A673 (cell line): ENCODE data around the gene SMURF1. TPM values are rescaled to one million over a fixed set of nuclear protein-coding genes. Genes with fewer than 3 reads are reported as not detected.

Experiments
- BruUV-seq: library from RNA; stranded (reverse); fragments of 400-500 nt; replicated peaks from 2 replicates; lab custom pipeline; 2021; lab: Mats Ljungman, UMichigan
- CTCF ChIA-PET: fragments of 300-600 bp; sonication (Branson Sonifier 250); formaldehyde crosslinking; loops from one replicate; lab custom pipeline; 2022; ENCODE audit warnings: antibody characterized with exemption; lab: Charles Lee
- POLR2A ChIA-PET: fragments of 300-600 bp; sonication (Branson Sonifier 250); formaldehyde crosslinking; loops from one replicate; lab custom pipeline; 2022; ENCODE audit warnings: antibody characterized with exemption; ENCODE audit not compliant: low non-redundant PET; lab: Charles Lee
- DNase-seq: peaks from one replicate; pipeline ENCODE4 v3.0.0-alpha.2; 2015; ENCODE audit warnings: low spot score
- H3K27ac ChIP-seq: fragments of 200-600 bp; sonication (generic); 2 replicates; pipeline ENCODE4 v1.5.1; 2016; ENCODE audit warnings: mixed run types, low read depth, mild to moderate bottlenecking, mixed read lengths, antibody characterized with exemption, low read length; ENCODE audit not compliant: poor library complexity, severe bottlenecking
- H3K27me3 ChIP-seq: fragments of 200-600 bp; sonication (generic); replicated peaks from 2 replicates; pipeline ENCODE4 v1.6.1; 2017; ENCODE audit warnings: mixed run types, low read depth, mild to moderate bottlenecking, mixed read lengths, antibody characterized with exemption, low read length; ENCODE audit not compliant: insufficient read depth, poor library complexity
- H3K36me3 ChIP-seq: fragments of 200-600 bp; sonication (generic); 2 replicates; pipeline ENCODE4 v1.6.1; 2016; ENCODE audit warnings: mixed run types, mild to moderate bottlenecking, mixed read lengths, antibody characterized with exemption, low read length; ENCODE audit not compliant: insufficient read depth, poor library complexity, severe bottlenecking
- H3K4me1 ChIP-seq: fragments of 200-600 bp; sonication (generic); 2 replicates; pipeline ENCODE4 v1.6.1; 2017; ENCODE audit warnings: mixed run types, mild to moderate bottlenecking, mixed read lengths, antibody characterized with exemption, low read length; ENCODE audit not compliant: insufficient read depth, poor library complexity, severe bottlenecking
- H3K4me3 ChIP-seq: fragments of 200-600 bp; sonication (generic); 2 replicates; pipeline ENCODE4 v1.5.1; 2016; ENCODE audit warnings: low read depth, mixed run types, mild to moderate bottlenecking, mixed read lengths, low read length; ENCODE audit not compliant: poor library complexity, severe bottlenecking
- H3K9me3 ChIP-seq: fragments of 200-600 bp; sonication (generic); 2 replicates; pipeline ENCODE4 v1.6.1; 2016; ENCODE audit warnings: mixed run types, low read depth, mild to moderate bottlenecking, mixed read lengths, antibody characterized with exemption, low read length; ENCODE audit not compliant: poor library complexity, severe bottlenecking
- CTCF ChIP-seq: fragments of 300-800, 200-600 bp; sonication (generic); conservative IDR thresholded peaks from 2 replicates; pipeline ENCODE4 v1.5.1; 2017; ENCODE audit warnings: low read depth, mild to moderate bottlenecking, antibody characterized with exemption, low read length, moderate library complexity, mixed read lengths
- EZH2 ChIP-seq: fragments of 200-600 bp; sonication (generic); IDR thresholded peaks from 2 replicates; pipeline ENCODE4 v1.6.1; 2017; ENCODE audit warnings: borderline replicate concordance, low read depth, mild to moderate bottlenecking, mixed read lengths, antibody characterized with exemption, low read length; ENCODE audit not compliant: poor library complexity, severe bottlenecking
- intact Hi-C: fragments of 100-400 bp; cut with micrococcal nuclease; formaldehyde crosslinking; loops from one replicate; pipeline ENCODE4 v1.10.0; 2022; ENCODE audit not compliant: unreplicated experiment
- total RNA-seq: library from RNA; stranded (reverse); gene quantifications from 2 replicates; pipeline ENCODE4 v1.2.3, GENCODE V29; 2021

SMURF1 gene
- total RNA-seq, 1 experiment from 2014 or later: 16.5 TPM

- BruUV-seq: no TSS peak
- H3K4me1 ChIP-seq: no peaks in the 10 kb centered on the region
- no peaks in the 10 kb centered on the region for H3K27me3 ChIP-seq
- DNase-seq: no peak
- no peak overlapping the region for H3K4me3 ChIP-seq
- intact Hi-C loops: no loop called here
- no peaks in the 10 kb centered on the region for H3K36me3 ChIP-seq
- CTCF ChIA-PET: no interaction called here
- POLR2A ChIA-PET: no interaction called here
- no peaks in the 10 kb centered on the region for H3K9me3 ChIP-seq
- no peak overlapping the region for H3K27ac ChIP-seq
- TF ChIP-seq EZH2 (no peak), CTCF (no peak)
Observed at GRCh38 chr7:99125505-99125865, 18.4 kb downstream of the SMURF1 start.

GRCh38 chr7:99124751-99125504 is 19.0 kb downstream of the SMURF1 start:
- no TSS peak for BruUV-seq
- no peaks in the 10 kb centered on the region for H3K9me3 ChIP-seq
- intact Hi-C loops: no loop called here
- H3K27me3 ChIP-seq: no peaks in the 10 kb centered on the region
- H3K27ac ChIP-seq: no peak overlapping the region
- H3K4me1 ChIP-seq: no peaks in the 10 kb centered on the region
- H3K36me3 ChIP-seq: no peaks in the 10 kb centered on the region
- H3K4me3 ChIP-seq: no peak overlapping the region
- ChIA-PET POLR2A (no interaction called here), CTCF (no interaction called here)
- DNase-seq: no peak
- TF ChIP-seq CTCF (no peak), EZH2 (no peak)

- intact Hi-C loops: no loop called here
- no TSS peak for BruUV-seq
- H3K4me3 ChIP-seq: no peak overlapping the region
- no peaks in the 10 kb centered on the region for H3K27me3 ChIP-seq
- CTCF ChIA-PET: no interaction called here
- POLR2A ChIA-PET: no interaction called here
- TF ChIP-seq CTCF (no peak), EZH2 (no peak)
- DNase-seq: no peak
- no peak overlapping the region for H3K27ac ChIP-seq
- no peaks in the 10 kb centered on the region for H3K36me3 ChIP-seq
- no peaks in the 10 kb centered on the region for H3K4me1 ChIP-seq
- H3K9me3 ChIP-seq: no peaks in the 10 kb centered on the region
Observed at GRCh38 chr7:99124236-99124635, 19.7 kb downstream of the SMURF1 start.
